Thoracic aorta (tissue), 2 donors: ENCODE data around the gene TOP2B. TPM values are rescaled to one million over a fixed set of nuclear protein-coding genes. Genes with fewer than 3 reads are reported as not detected.
A peak's percentile ranks its signal among the peaks of the same experiment; 100 is the strongest.

ENCODE experiments used
- ATAC-seq: fragments of 150-250 bp; one replicate; pipeline ENCODE4 v1.8.0; 2017; ENCODE audit warnings: low read depth; ENCODE audit not compliant: insufficient number of reproducible peaks, low FRiP score
- DNase-seq: peaks from one replicate; pipeline ENCODE4 v3.0.0-alpha.2; 2020; ENCODE audit warnings: low spot score
- H3K27ac ChIP-seq, 2 donors: fragments of 200-600 bp; sonication (generic); 1 replicate in 1 of 2; 2 replicates in 1 of 2; pipeline ENCODE4 v1.5.1; 2016; ENCODE audit warnings: mild to moderate bottlenecking in 2 of 2, moderate library complexity in 2 of 2
- H3K27me3 ChIP-seq: fragments of 200-600 bp; sonication (generic); replicated peaks from 2 replicates; pipeline ENCODE4 v1.6.0; 2016; ENCODE audit warnings: mild to moderate bottlenecking; ENCODE audit not compliant: insufficient read depth
- H3K36me3 ChIP-seq: fragments of 200-600 bp; sonication (generic); one replicate; pipeline ENCODE4 v1.5.1; 2016
- H3K4me1 ChIP-seq, 2 donors: fragments of 200-600 bp; sonication (generic); 1 replicate in 1 of 2; 2 replicates in 1 of 2; pipeline versions ENCODE4 v1.5.1 to v1.6.0; 2016; ENCODE audit warnings: low read depth in 2 of 2, mild to moderate bottlenecking in 1 of 2; ENCODE audit not compliant: control insufficient read depth in 1 of 2
- H3K4me3 ChIP-seq: fragments of 200-600 bp; sonication (generic); 2 replicates; pipeline ENCODE4 v1.5.1; 2016; ENCODE audit warnings: mild to moderate bottlenecking
- H3K9me3 ChIP-seq: fragments of 200-600 bp; sonication (generic); 2 replicates; pipeline ENCODE4 v1.5.1; 2016
- CTCF ChIP-seq: fragments of 200-600 bp; sonication (generic); IDR thresholded peaks from one replicate; pipeline ENCODE4 v1.5.1; 2019; ENCODE audit warnings: antibody characterized with exemption
- total RNA-seq, 2 donors: library from RNA; depleted of rRNA; stranded (reverse); fragments of >200 nt; gene quantifications; one replicate each; pipeline versions ENCODE4 v1.1.0 to v1.2.3, GENCODE V29; 2016

Gene TOP2B
- total RNA-seq, 2 donors from 2014 or later: 78.9 to 92.0 TPM

GRCh38 chr3:25663869-25664811 lies 567 bp downstream of the TOP2B start:
- no peaks in the 10 kb centered on the region for H3K27me3 ChIP-seq
- peaks cover 26 to 41% of the 10 kb centered on the region in 2 donors for H3K4me1 ChIP-seq
- ATAC-seq: peak; percentile 29
- H3K9me3 ChIP-seq: no peaks in the 10 kb centered on the region
- peak; percentile 36 for DNase-seq
- H3K36me3 ChIP-seq: no peaks in the 10 kb centered on the region
- peak; percentile 5 for TF ChIP-seq CTCF
- H3K4me3 ChIP-seq: peak overlapping the region; percentile 94
- peak overlapping the region; percentile 90 to 96 for H3K27ac ChIP-seq

DNA sequence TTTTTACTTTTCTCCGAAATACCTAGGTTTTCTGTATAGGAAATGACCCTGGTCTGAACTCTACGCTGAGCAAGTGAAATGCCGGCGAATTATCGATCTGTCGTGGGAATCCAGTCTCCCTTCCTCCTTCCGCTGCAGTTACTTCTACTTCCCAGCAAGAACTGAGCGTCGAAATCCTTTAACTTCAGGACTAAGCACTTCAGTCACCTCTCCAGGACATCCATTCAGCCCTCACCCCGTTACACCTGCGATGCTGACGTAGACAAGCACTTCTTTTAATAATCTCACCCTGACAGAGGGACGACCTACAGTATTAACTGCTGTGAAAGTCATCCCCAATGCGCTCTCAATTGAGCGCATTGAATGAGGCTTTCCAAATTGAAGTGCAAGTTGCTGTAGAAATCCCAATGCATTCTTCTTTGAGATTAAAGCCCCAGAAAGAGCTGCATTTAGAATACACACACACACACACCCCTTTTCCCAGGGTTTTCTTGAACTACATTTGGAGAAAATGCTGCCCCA lies 1.3 kb downstream of the TOP2B start:
- ATAC-seq (no peak), DNase-seq (no peak)
- Histone ChIP-seq H3K9me3 (no peaks in the 10 kb centered on the region), H3K36me3 (no peaks in the 10 kb centered on the region), H3K27ac (peak overlapping the region; percentile 90 to 96), H3K4me3 (peak overlapping the region; percentile 94), H3K4me1 (peaks cover 26 to 45% of the 10 kb centered on the region in 2 donors), H3K27me3 (no peaks in the 10 kb centered on the region)
- TF ChIP-seq CTCF: no peak

GRCh38 chr3:25662736-25663320 lies 1.9 kb downstream of the TOP2B start:
- Histone ChIP-seq H3K27ac (peak overlapping the region; percentile 90 to 96), H3K4me3 (peak overlapping the region; percentile 94), H3K27me3 (no peaks in the 10 kb centered on the region), H3K4me1 (peaks cover 26 to 45% of the 10 kb centered on the region in 2 donors), H3K9me3 (no peaks in the 10 kb centered on the region), H3K36me3 (no peaks in the 10 kb centered on the region)
- ATAC-seq (no peak), DNase-seq (no peak)
- no peak for TF ChIP-seq CTCF

- DNase-seq (no peak), ATAC-seq (no peak)
Observed at GRCh38 chr3:25661694-25662437, 2.8 kb downstream of the TOP2B start.

More at GRCh38 chr3:25661694-25662437, 2.8 kb downstream of the TOP2B start:
- Histone ChIP-seq H3K4me1 (peaks cover 26 to 52% of the 10 kb centered on the region in 2 donors), H3K4me3 (peak overlapping the region; percentile 94), H3K36me3 (no peaks in the 10 kb centered on the region), H3K27ac (no peak overlapping the region), H3K27me3 (no peaks in the 10 kb centered on the region), H3K9me3 (no peaks in the 10 kb centered on the region)
- no peak for TF ChIP-seq CTCF
